Muscle layer of duodenum (tissue), 2 donors: ENCODE results near the gene SNN.
A peak's percentile ranks its signal among the peaks of the same experiment; 100 is the strongest.

Experiments used
- H3K27ac ChIP-seq: one replicate; pipeline ENCODE4 v1.7.0; 2013; ENCODE audit warnings: mild to moderate bottlenecking, low read length
- H3K27me3 ChIP-seq: one replicate; pipeline ENCODE4 v1.7.0; 2013; ENCODE audit warnings: low read depth, mild to moderate bottlenecking, control low read depth, low read length
- H3K36me3 ChIP-seq, 2 donors: one replicate each; pipeline ENCODE4 v1.7.0; 2013; ENCODE audit warnings: low read length in 2 of 2, control low read depth in 1 of 2, mild to moderate bottlenecking in 1 of 2; ENCODE audit not compliant: insufficient read depth in 2 of 2, control insufficient read depth in 1 of 2
- H3K4me1 ChIP-seq, 2 donors: one replicate each; pipeline ENCODE4 v1.7.0; 2013; ENCODE audit warnings: low read length in 2 of 2, mild to moderate bottlenecking in 2 of 2, control low read depth in 1 of 2, moderate library complexity in 1 of 2; ENCODE audit not compliant: insufficient read depth in 2 of 2, control insufficient read depth in 1 of 2
- H3K4me3 ChIP-seq, 2 donors: one replicate each; pipeline ENCODE4 v1.7.0; 2013; ENCODE audit warnings: low read length in 2 of 2, low read depth in 1 of 2, mild to moderate bottlenecking in 1 of 2
- H3K9me3 ChIP-seq, 2 donors: one replicate each; pipeline ENCODE4 v1.7.0; 2013; ENCODE audit warnings: low read length in 2 of 2, control low read depth in 1 of 2, mild to moderate bottlenecking in 1 of 2; ENCODE audit not compliant: control insufficient read depth in 1 of 2
- donor health status: healthy.

The SNN gene

DNA sequence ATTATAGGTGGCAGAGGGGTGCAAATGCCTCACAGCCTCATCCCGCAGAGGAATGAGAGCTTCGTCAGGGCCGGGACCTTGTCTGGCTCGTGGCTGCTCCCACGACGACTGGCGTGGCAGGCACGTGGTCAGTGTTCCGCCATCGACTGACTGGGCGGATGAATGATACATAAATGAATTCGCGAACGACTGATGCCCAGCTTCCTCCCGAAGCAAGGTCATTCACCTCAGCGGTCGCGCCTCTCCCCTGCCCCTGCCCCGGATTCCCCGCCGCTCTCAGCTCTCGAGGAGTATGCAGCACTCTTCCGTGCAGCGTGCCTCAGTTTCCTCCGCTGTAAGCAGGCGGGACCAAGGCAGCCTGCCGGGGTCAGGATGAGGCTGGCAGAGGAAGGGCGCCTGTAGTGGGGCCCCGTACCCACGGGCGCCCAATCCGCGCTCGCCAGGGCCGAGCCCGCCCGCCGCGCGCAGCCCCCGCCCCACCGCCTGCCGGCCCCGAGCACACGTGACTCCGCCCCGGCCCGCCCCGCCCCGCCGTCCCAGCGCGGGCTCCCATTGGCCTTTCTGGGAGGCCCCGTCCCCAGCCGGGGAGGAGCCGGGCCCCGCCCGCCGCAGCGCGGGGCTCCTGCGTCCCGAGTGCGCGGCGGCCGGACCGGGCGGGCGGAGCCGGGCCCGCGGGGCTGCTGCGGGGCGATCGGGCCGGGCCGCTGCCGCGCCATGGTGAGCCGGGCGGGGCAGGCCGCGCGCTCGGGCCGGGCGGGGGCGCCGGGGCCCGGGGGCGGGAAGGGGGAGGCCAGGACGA is at the start of gene SNN:
Gene SNN, plus strand, starts transcription at position 632 of the 799 bp plus-strand sequence. CDS start 7,605 bp downstream, outside the sequence.
- Histone ChIP-seq H3K27me3 (no peaks in the 10 kb centered on the region), H3K4me3 (peak within 1 kb of the TSS; percentile 55 to 69), H3K4me1 (peaks cover 0 to 42% of the 10 kb centered on the region in 2 donors), H3K27ac (peak within 1 kb of the TSS; percentile 45), H3K9me3 (no peaks in the 10 kb centered on the region), H3K36me3 (no peaks in the 10 kb centered on the region)

DNA sequence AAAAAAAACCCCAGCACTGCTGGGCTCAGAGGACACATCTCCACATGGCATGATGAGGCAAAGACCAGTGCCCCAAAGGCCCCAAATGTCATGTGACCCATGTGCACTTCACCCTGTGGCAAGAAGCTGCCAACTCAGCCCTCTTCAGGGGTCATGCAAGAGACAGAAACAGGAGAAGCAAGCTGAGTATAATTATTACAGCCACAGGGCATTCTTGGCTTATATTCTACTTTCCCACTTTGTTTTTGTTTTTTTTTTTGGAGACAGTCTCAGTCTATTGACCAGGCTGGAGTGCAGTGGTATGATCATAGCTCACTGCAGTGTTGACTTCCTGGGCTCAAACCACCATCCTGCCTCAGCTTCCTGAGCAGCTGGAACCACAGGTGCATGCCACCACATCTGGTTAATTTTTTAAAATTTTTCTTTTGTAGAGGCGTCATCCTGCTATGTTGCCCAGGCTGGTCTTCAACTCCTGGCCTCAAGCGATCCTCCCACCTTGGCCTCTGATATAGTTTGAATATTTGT is 48.9 kb upstream of the SNN start:
- no peaks in the 10 kb centered on the region for H3K36me3 ChIP-seq
- H3K27me3 ChIP-seq, result no peaks in the 10 kb centered on the region
- H3K9me3 ChIP-seq, result no peaks in the 10 kb centered on the region
- no peak overlapping the region for H3K27ac ChIP-seq
- no peak overlapping the region for H3K4me3 ChIP-seq
- peaks cover 0 to 3% of the 10 kb centered on the region in 2 donors for H3K4me1 ChIP-seq

DNA sequence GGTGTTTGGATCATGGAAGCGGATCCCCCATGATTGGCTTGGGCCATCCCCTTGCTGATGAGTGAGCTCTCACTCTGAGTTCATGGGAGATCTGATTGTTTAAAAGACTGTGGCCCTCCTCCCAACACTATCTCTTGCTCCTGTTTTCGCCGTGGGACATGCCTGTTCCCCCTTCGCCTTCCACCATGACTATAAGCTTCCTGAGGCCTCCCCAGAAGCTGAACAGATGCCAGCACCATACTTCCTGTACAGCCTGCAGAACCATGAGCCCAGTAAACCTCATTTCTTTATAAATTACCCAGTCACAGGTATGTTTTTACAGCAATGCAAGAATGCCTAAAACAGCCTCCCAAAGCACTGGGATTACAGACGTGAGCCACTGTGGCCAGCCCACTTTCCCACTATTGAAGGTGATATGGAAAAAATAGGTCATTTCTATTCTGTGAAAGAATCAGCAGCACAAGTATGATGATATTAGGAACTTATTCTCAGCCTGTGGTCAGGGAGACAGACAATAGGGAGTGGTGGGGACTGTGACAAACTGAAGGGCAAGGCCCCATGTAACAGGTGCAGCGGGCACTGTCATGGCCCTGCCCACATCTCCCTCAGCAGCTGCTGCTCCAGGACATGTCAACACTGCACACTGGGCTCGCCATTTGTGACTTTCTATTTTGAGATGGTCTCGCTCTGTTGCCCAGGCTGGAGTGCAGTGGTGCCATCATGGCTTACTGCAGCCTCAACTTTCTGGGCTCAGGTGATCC is 47.8 kb upstream of the SNN start:
- Histone ChIP-seq H3K9me3 (no peaks in the 10 kb centered on the region), H3K4me3 (no peak overlapping the region), H3K4me1 (peaks cover 0 to 3% of the 10 kb centered on the region in 2 donors), H3K36me3 (no peaks in the 10 kb centered on the region), H3K27ac (no peak overlapping the region), H3K27me3 (no peaks in the 10 kb centered on the region)

DNA sequence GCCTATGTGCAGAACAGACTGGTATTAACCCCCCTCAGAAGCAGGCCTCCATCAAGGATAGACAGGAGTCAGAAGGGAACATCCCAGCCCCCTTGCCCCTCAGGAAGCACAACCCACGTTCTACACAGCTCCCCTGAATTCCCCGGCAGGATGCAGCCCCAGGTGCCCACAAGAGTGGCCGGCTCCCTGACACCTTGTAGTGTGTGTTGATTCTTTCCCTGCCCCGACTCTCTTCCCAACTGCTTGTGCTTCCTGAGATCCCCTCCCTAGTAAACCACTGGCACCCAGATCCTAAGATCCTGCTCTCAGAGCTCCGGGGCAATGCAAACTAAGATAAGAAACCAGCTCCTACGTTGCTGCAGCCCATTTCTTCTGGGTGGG is 46.7 kb upstream of the SNN start:
- Histone ChIP-seq H3K9me3 (no peaks in the 10 kb centered on the region), H3K4me3 (peak overlapping the region in 1 of 2 donors; percentile 20), H3K27me3 (no peaks in the 10 kb centered on the region), H3K4me1 (peaks cover 0 to 3% of the 10 kb centered on the region in 2 donors), H3K36me3 (no peaks in the 10 kb centered on the region), H3K27ac (no peak overlapping the region)

DNA sequence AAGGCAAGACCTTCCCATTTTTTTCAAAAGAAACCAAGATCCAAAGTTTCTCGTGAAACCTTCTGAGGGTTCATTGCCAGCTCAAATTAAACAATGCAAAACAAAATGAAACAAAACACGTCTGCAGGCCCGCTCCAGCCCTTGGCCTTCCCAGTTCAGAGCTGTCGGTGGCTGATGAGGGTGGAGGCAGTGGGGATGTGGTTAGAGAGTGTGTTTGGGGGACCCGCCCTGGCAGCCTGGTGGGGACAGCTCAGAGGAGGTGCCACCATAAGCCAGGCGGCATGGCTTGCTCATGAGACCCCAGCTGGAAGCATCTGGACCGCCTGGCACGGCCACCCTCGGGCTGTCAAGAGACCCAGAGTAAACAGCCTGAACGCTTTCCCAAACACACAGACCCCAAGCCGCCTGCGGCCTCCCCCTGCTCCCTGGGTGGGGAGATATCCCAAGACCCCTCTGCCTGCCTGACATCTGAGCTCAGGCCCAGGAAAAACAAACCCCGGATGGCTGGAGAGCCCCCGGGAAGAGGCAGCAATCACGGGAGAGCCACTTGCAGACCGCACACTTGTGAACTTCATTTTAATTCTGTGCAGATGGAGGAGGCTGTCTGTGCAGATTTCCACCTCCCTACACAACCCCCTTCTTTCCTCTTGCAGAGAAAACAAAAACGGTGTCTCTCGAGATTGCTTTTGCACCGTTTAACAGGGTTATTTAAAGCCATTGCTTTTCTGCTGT is 46.2 kb upstream of the SNN start:
- Histone ChIP-seq H3K4me3 (peak overlapping the region in 1 of 2 donors; percentile 20), H3K36me3 (no peaks in the 10 kb centered on the region), H3K9me3 (no peaks in the 10 kb centered on the region), H3K4me1 (peaks cover 0 to 3% of the 10 kb centered on the region in 2 donors), H3K27me3 (no peaks in the 10 kb centered on the region), H3K27ac (no peak overlapping the region)

DNA sequence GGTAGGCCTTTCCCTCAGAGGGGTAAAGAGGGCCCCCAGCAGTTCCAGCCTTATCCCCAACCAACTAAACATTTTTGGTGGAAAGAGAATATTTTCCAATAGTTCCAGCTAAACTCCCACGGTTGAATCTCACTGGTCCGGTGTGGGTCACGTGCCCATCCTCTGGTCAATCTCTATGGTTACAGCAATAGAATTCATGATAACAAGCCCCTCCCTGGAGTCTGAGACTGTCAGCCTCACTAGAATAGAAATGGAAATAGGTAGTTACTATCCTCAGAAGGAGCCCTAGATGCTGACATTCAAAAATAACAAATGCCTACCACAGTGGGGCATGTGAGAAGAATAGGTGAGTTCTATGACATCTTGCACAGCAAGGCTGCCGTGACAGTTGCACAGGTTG is 44.0 kb upstream of the SNN start:
- Histone ChIP-seq H3K27me3 (no peaks in the 10 kb centered on the region), H3K36me3 (no peaks in the 10 kb centered on the region), H3K4me3 (no peak overlapping the region), H3K27ac (peak overlapping the region; percentile 25), H3K9me3 (no peaks in the 10 kb centered on the region), H3K4me1 (peaks cover 0 to 3% of the 10 kb centered on the region in 2 donors)

DNA sequence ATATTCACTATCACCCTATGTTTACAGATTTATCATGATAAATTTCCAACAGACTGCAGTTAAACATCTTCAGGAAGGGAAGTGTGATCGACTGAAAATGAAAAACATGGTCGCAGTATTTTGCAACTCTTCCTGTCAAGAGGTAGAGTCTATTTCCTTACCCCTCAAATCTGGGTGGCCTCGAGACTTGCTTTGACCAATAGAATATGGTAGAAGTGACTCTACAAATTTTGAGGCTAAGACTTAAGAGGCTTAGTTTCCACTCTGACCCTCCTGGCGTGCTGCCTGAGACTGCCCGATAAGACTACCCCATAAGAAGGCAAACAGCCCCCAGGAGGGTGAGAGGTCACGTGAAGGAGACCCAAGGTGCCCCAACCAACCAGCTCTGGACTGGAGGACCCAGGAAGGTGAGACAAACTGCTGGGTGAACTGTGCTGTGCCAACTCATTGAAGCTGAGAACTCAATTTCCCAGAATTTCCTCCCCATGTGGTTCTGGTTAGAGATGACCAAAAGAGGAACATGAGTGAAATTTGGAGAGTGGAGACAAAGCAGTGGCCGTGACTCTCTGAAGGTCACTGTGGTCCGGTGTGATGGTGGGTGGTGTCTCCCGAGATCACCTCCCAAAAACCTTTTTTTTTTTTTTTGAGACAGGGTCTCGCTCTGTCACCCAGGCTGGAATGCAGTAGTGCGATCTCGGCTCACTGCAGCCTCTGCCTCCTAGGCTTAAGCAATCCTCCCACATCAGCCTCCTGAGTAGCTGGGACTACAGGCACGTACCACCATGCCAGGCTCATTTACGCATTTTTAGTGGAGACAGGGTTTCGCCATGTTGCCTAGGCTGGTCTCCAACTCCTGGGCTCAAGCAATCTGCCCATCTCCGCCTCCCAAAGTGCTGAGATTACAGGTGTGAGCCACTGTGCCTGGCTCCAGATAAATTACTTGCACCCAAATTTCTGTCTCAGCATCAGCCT is 43.3 kb upstream of the SNN start:
- Histone ChIP-seq H3K4me3 (no peak overlapping the region), H3K9me3 (no peaks in the 10 kb centered on the region), H3K27me3 (no peaks in the 10 kb centered on the region), H3K27ac (peak overlapping the region; percentile 25), H3K36me3 (no peaks in the 10 kb centered on the region), H3K4me1 (peaks cover 0 to 3% of the 10 kb centered on the region in 2 donors)

DNA sequence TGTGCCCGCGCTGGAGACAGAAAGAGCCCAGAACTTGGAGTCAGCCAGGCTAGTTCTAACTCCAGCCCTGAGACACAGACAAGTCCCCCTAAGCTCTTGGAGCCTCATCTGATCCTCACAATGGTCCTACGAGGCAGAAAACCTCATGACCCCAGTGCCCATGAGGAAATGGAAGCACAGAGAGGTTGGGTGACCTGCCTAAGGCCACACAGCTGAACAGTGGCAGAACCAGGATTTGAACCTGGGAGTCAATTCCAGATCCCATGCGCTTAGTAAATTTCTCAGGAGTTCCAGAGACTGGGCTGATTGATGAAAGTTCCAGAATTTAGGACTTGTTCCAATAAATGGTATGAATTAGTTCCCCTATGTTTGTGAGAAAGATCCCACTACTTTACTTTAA is 42.5 kb upstream of the SNN start:
- Histone ChIP-seq H3K27ac (no peak overlapping the region), H3K9me3 (no peaks in the 10 kb centered on the region), H3K4me1 (peaks cover 0 to 3% of the 10 kb centered on the region in 2 donors)

DNA sequence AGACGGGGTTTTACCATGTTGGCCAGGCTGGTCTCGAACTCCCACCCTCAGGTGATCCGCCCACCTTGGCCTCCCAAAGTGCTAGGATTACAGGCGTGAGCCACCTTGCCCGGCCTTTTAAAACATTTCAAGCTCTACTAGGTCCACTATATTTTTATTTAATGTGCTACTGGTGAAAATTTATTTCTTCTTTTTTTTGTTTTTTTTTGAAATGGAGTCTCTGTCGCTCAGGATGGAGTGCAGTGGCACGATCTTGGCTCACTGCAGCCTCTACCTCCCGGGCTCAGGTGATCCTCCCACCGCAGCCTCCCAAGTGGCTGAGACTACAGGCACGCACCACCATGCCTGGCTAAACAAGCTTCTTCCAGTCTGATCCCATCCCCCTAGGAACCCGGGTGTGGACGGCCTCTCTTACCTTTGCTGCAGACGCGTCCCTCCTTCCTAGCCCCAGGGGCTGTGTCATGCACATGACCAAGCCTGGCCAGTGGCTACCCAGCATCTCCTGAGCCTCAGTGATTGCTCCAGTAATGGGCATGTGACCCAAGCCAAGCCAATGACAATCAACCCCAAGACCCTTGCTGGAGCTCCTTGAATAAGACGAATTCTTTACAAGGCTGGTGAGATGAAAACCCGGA is 41.5 kb upstream of the SNN start:
- H3K36me3 ChIP-seq, result no peaks in the 10 kb centered on the region
- H3K4me1 ChIP-seq, result no peaks in the 10 kb centered on the region
- no peaks in the 10 kb centered on the region for H3K27me3 ChIP-seq
- no peak overlapping the region for H3K4me3 ChIP-seq
- no peak overlapping the region for H3K27ac ChIP-seq
- H3K9me3 ChIP-seq, result no peaks in the 10 kb centered on the region

More for the DNA sequence above, 42.5 kb upstream of the SNN start:
- H3K27me3 ChIP-seq, result no peaks in the 10 kb centered on the region
- no peak overlapping the region for H3K4me3 ChIP-seq
- H3K36me3 ChIP-seq, result no peaks in the 10 kb centered on the region

DNA sequence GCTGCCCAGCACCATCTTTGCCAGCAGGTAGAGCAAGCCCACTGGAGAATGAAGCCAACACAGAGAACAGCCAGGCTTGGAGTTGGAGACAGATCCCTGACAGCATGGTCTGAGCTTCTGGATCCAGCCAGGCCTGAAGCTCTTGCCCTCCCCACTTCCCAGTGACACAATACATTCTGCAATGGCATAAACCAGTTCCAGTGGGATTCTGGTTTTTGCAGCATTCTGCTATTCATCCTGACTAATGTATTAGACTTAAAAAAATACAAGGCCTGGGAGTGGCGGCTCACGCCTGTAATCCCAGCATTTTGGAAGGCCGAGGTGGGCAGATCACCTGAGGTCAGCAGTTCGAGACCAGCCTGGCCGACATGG is 41.0 kb upstream of the SNN start:
- Histone ChIP-seq H3K4me1 (peaks cover 0 to under 1% of the 10 kb centered on the region in 2 donors), H3K9me3 (no peaks in the 10 kb centered on the region), H3K27ac (no peak overlapping the region), H3K27me3 (no peaks in the 10 kb centered on the region), H3K4me3 (no peak overlapping the region), H3K36me3 (no peaks in the 10 kb centered on the region)
